ENCODE data around the gene ZBTB7C.
"Not testable (repeated sequence)": the region's sequence is repeated elsewhere in the genome, so short reads cannot be mapped to it uniquely, and the experiment has no call there.

Gene ZBTB7C

GRCh38 chr18:48293954-48294898 lies 115.0 kb downstream of the ZBTB7C start:
- DNase-seq, result no peak

GRCh38 chr18:48292782-48293424 lies 116.3 kb downstream of the ZBTB7C start:
- DNase-seq, result no peak

GRCh38 chr18:48292229-48292628 lies 117.0 kb downstream of the ZBTB7C start:
- DNase-seq, result no peak

- DNase-seq, result no peak
Measured at GRCh38 chr18:48290162-48290926, 118.8 kb downstream of the ZBTB7C start.

GRCh38 chr18:48284743-48285142 lies 124.4 kb downstream of the ZBTB7C start:
- DNase-seq, result peak; percentile 27

GRCh38 chr18:48284011-48284410 lies 125.2 kb downstream of the ZBTB7C start:
- not testable (repeated sequence) for DNase-seq

GRCh38 chr18:48281460-48281859 lies 127.7 kb downstream of the ZBTB7C start:
- not testable (repeated sequence) for DNase-seq

- no peak for DNase-seq
Measured at GRCh38 chr18:48279312-48279711, 129.9 kb downstream of the ZBTB7C start.

- DNase-seq, result no peak
Measured at GRCh38 chr18:48278081-48278480, 131.1 kb downstream of the ZBTB7C start.

GRCh38 chr18:48274301-48274700 lies 134.9 kb downstream of the ZBTB7C start:
- no peak for DNase-seq

- no peak for DNase-seq
Measured at GRCh38 chr18:48270929-48271328, 138.3 kb downstream of the ZBTB7C start.

- no peak for DNase-seq
Measured at GRCh38 chr18:48265328-48265727, 143.9 kb downstream of the ZBTB7C start.

GRCh38 chr18:48263914-48264902 lies 145.0 kb downstream of the ZBTB7C start:
- DNase-seq, result no peak

- DNase-seq, result no peak
Measured at GRCh38 chr18:48263192-48263853, 145.9 kb downstream of the ZBTB7C start.

- no peak for DNase-seq
Measured at GRCh38 chr18:48260237-48260636, 148.9 kb downstream of the ZBTB7C start.

- DNase-seq, result no peak
Measured at GRCh38 chr18:48256848-48257247, 152.3 kb downstream of the ZBTB7C start.

GRCh38 chr18:48254077-48254602 lies 155.0 kb downstream of the ZBTB7C start:
- no peak for DNase-seq

- no peak for DNase-seq
Measured at GRCh38 chr18:48252525-48252924, 156.7 kb downstream of the ZBTB7C start.

- DNase-seq, result no peak
Measured at GRCh38 chr18:48250918-48251317, 158.3 kb downstream of the ZBTB7C start.

- no peak for DNase-seq
Measured at GRCh38 chr18:48250362-48250907, 158.7 kb downstream of the ZBTB7C start.

- no peak for DNase-seq
Measured at GRCh38 chr18:48249854-48250253, 159.3 kb downstream of the ZBTB7C start.
